ENCODE data around the gene ARL13B. TPM values are rescaled to one million over a fixed set of nuclear protein-coding genes. Genes with fewer than 3 reads are reported as not detected.
"Not testable (repeated sequence)": the region's sequence is repeated elsewhere in the genome, so short reads cannot be mapped to it uniquely, and the experiment has no call there.

Gene ARL13B
- total RNA-seq, 1 experiment from 2014 or later, result 7.6 TPM

GRCh38 chr3:93936549-93936948 lies 43.4 kb upstream of the ARL13B start:
- Mint-ChIP-seq H3K27me3 (ENCODE audit: insufficient read depth, unreplicated experiment) (no peaks in the 10 kb centered on the region), H3K27ac (ENCODE audit: unreplicated experiment) (no peak overlapping the region), H3K36me3 (ENCODE audit: insufficient read depth, unreplicated experiment) (no peaks in the 10 kb centered on the region), H3K9me3 (ENCODE audit: unreplicated experiment) (no peaks in the 10 kb centered on the region), H3K4me3 (ENCODE audit: unreplicated experiment) (no peak overlapping the region), H3K4me1 (ENCODE audit: low read depth, unreplicated experiment) (no peaks in the 10 kb centered on the region)
- no peak overlapping the region for H3K4me3 ChIP-seq (ENCODE audit: low read depth, low read length)
- no peaks in the 10 kb centered on the region for H3K9me3 ChIP-seq
- no peaks in the 10 kb centered on the region for H3K4me1 ChIP-seq
- H3K27me3 ChIP-seq (replicated peaks; ENCODE audit: control insufficient read depth, insufficient read depth, low read length), result no peaks in the 10 kb centered on the region
- no peak for TF ChIP-seq CTCF (IDR thresholded peaks at IDR 0.05; ENCODE audit: insufficient read depth in 1 of 2, low read depth in 1 of 2, low read length in 1 of 2, severe bottlenecking in 1 of 2, unreplicated experiment in 1 of 2)
- DNase-seq, result no peak
- ChIA-PET POLR2A (no interaction called here), CTCF (no interaction called here)
- BruUV-seq (replicated peaks), result no TSS peak
- H3K36me3 ChIP-seq (ENCODE audit: control insufficient read depth, insufficient read depth, low read length), result no peaks in the 10 kb centered on the region
- intact Hi-C loops (cut with micrococcal nuclease; ENCODE audit: unreplicated experiment), result no loop called here

GRCh38 chr3:93937485-93937884 lies 42.5 kb upstream of the ARL13B start:
- H3K36me3 ChIP-seq (ENCODE audit: control insufficient read depth, insufficient read depth, low read length); H3K9me3 ChIP-seq; H3K4me3 ChIP-seq (ENCODE audit: low read depth, low read length); H3K27ac Mint-ChIP-seq (ENCODE audit: unreplicated experiment); H3K27me3 Mint-ChIP-seq (ENCODE audit: insufficient read depth, unreplicated experiment); H3K4me1 ChIP-seq; BruUV-seq (replicated peaks); H3K9me3 Mint-ChIP-seq (ENCODE audit: unreplicated experiment); H3K4me1 Mint-ChIP-seq (ENCODE audit: low read depth, unreplicated experiment); H3K4me3 Mint-ChIP-seq (ENCODE audit: unreplicated experiment); DNase-seq; CTCF ChIA-PET; intact Hi-C loops (cut with micrococcal nuclease; ENCODE audit: unreplicated experiment); H3K27me3 ChIP-seq (replicated peaks; ENCODE audit: control insufficient read depth, insufficient read depth, low read length); POLR2A ChIA-PET; H3K36me3 Mint-ChIP-seq (ENCODE audit: insufficient read depth, unreplicated experiment): not testable (repeated sequence)

- H3K9me3 ChIP-seq; H3K4me3 Mint-ChIP-seq (ENCODE audit: unreplicated experiment); CTCF ChIA-PET; DNase-seq; H3K27me3 Mint-ChIP-seq (ENCODE audit: insufficient read depth, unreplicated experiment); H3K4me1 Mint-ChIP-seq (ENCODE audit: low read depth, unreplicated experiment); H3K27me3 ChIP-seq (replicated peaks; ENCODE audit: control insufficient read depth, insufficient read depth, low read length); H3K36me3 Mint-ChIP-seq (ENCODE audit: insufficient read depth, unreplicated experiment); H3K36me3 ChIP-seq (ENCODE audit: control insufficient read depth, insufficient read depth, low read length); H3K27ac Mint-ChIP-seq (ENCODE audit: unreplicated experiment); intact Hi-C loops (cut with micrococcal nuclease; ENCODE audit: unreplicated experiment); H3K4me1 ChIP-seq; BruUV-seq (replicated peaks); POLR2A ChIA-PET; H3K4me3 ChIP-seq (ENCODE audit: low read depth, low read length): not testable (repeated sequence)
- H3K9me3 Mint-ChIP-seq (ENCODE audit: unreplicated experiment), result peaks cover 10% of the 10 kb centered on the region
Observed at GRCh38 chr3:93949958-93950357, 30.0 kb upstream of the ARL13B start.

GRCh38 chr3:93961026-93961425 lies 18.9 kb upstream of the ARL13B start:
- no peaks in the 10 kb centered on the region for H3K27me3 ChIP-seq (replicated peaks; ENCODE audit: control insufficient read depth, insufficient read depth, low read length)
- POLR2A ChIA-PET, result no interaction called here
- no peaks in the 10 kb centered on the region for H3K9me3 ChIP-seq
- Mint-ChIP-seq H3K4me1 (ENCODE audit: low read depth, unreplicated experiment) (no peaks in the 10 kb centered on the region), H3K36me3 (ENCODE audit: insufficient read depth, unreplicated experiment) (no peaks in the 10 kb centered on the region), H3K27ac (ENCODE audit: unreplicated experiment) (no peak overlapping the region), H3K27me3 (ENCODE audit: insufficient read depth, unreplicated experiment) (no peaks in the 10 kb centered on the region), H3K9me3 (ENCODE audit: unreplicated experiment) (no peaks in the 10 kb centered on the region), H3K4me3 (ENCODE audit: unreplicated experiment) (no peak overlapping the region)
- intact Hi-C loops (cut with micrococcal nuclease; ENCODE audit: unreplicated experiment), result no loop called here
- no peaks in the 10 kb centered on the region for H3K36me3 ChIP-seq (ENCODE audit: control insufficient read depth, insufficient read depth, low read length)
- no peak overlapping the region for H3K4me3 ChIP-seq (ENCODE audit: low read depth, low read length)
- no peak for DNase-seq
- 0 out of 2 replicates have a peak, but pooled peaks cover 6% of the 10 kb centered on the region for H3K4me1 ChIP-seq
- CTCF ChIA-PET, result no interaction called here
- no peak for TF ChIP-seq CTCF (IDR thresholded peaks at IDR 0.05; ENCODE audit: insufficient read depth in 1 of 2, low read depth in 1 of 2, low read length in 1 of 2, severe bottlenecking in 1 of 2, unreplicated experiment in 1 of 2)
- no TSS peak for BruUV-seq (replicated peaks)
